Neural progenitor cell (in vitro differentiated cells): Measurements from ENCODE around the gene LRRTM4.
"Not testable (repeated sequence)": the region's sequence is repeated elsewhere in the genome, so short reads cannot be mapped to it uniquely, and the experiment has no call there.

Experiments used
- EZH2 ChIP-seq: fragments of 200-600 bp; sonication (generic); IDR thresholded peaks from 2 replicates; pipeline ENCODE4 v1.6.1; 2017; ENCODE audit warnings: antibody characterized with exemption, mild to moderate bottlenecking, moderate library complexity
- TF ChIP-seq, protein P1 (sequence below): fragments of 200-600 bp; sonication (generic); IDR thresholded peaks from 2 replicates; pipeline ENCODE4 v1.5.1; 2017; ENCODE audit warnings: antibody characterized with exemption, mild to moderate bottlenecking

DNA sequence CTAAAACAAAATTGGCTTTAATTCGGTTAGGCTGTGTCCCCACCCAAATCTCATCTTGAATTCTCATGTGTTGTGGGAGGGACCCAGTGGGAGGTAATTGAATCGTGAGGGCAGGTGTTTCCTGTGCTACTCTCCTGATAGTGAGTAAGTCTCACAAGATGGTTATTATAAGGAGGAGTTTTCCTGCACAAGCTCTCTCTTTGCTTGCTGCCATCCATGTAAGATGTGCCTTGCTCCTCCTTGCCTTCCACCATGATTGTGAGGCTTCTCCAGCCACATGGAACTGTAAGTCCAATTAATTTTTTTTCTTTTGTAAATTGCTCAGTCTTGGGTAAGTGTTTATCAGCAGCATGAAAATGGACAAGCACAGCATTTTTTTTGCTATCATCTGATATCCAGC, 476.7 kb downstream of the LRRTM4 start:
- TF ChIP-seq, protein P1, sequence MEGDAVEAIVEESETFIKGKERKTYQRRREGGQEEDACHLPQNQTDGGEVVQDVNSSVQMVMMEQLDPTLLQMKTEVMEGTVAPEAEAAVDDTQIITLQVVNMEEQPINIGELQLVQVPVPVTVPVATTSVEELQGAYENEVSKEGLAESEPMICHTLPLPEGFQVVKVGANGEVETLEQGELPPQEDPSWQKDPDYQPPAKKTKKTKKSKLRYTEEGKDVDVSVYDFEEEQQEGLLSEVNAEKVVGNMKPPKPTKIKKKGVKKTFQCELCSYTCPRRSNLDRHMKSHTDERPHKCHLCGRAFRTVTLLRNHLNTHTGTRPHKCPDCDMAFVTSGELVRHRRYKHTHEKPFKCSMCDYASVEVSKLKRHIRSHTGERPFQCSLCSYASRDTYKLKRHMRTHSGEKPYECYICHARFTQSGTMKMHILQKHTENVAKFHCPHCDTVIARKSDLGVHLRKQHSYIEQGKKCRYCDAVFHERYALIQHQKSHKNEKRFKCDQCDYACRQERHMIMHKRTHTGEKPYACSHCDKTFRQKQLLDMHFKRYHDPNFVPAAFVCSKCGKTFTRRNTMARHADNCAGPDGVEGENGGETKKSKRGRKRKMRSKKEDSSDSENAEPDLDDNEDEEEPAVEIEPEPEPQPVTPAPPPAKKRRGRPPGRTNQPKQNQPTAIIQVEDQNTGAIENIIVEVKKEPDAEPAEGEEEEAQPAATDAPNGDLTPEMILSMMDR: not testable (repeated sequence)
- TF ChIP-seq EZH2: not testable (repeated sequence)
